T-cell (primary cell): ENCODE measurements around the gene HS6ST1. TPM values are rescaled to one million over a fixed set of nuclear protein-coding genes. Genes with fewer than 3 reads are reported as not detected.

Source experiments
- ATAC-seq, 4 experiments: fragments of 200-7000 bp in 3 of 4; fragments of 150-1000 bp in 1 of 4; cut with Tn5 transposase; replicated peaks in 1 of 4; 1 replicate in 3 of 4; 2 replicates in 1 of 4; pipeline ENCODE4 v1.10.0; 2021; ENCODE audit warnings: moderate library complexity in 3 of 4, mild to moderate bottlenecking in 2 of 4, moderate number of reproducible peaks in 1 of 4
- CTCF ChIA-PET, 2 donors: fragments of 300-600 bp; sonication (Branson Sonifier 250); formaldehyde crosslinking; loops; one replicate each; lab custom pipeline; 2022; ENCODE audit warnings: antibody characterized with exemption in 2 of 2; lab: Charles Lee
- POLR2A ChIA-PET, 2 donors: fragments of 300-600 bp; sonication (Branson Sonifier 250); formaldehyde crosslinking; loops; one replicate each; lab custom pipeline; 2022; ENCODE audit warnings: antibody characterized with exemption in 2 of 2; lab: Charles Lee
- DNase-seq, 35 experiments: peaks; one replicate each; pipeline versions ENCODE4 v3.0.0 to v3.0.0-alpha.2; 2013 to 2023
- H3K27ac ChIP-seq: one replicate; pipeline ENCODE4 v1.5.1; 2013; ENCODE audit warnings: low read length
- H3K27me3 ChIP-seq, 2 experiments: replicated peaks in 1 of 2; 1 replicate in 1 of 2; 2 replicates in 1 of 2; pipeline versions ENCODE4 v1.6.1 to v1.7.0; 2013; ENCODE audit warnings: low read length in 1 of 2, mixed read lengths in 1 of 2; ENCODE audit not compliant: control insufficient read depth in 2 of 2, insufficient read depth in 2 of 2; ENCODE audit errors: extremely low read depth in 1 of 2
- H3K36me3 ChIP-seq, 2 donors: 1 replicate in 1 of 2; 2 replicates in 1 of 2; pipeline versions ENCODE4 v1.6.1 to v1.7.0; 2013; ENCODE audit warnings: low read length in 1 of 2; ENCODE audit not compliant: control insufficient read depth in 2 of 2, insufficient read depth in 1 of 2; ENCODE audit errors: extremely low read depth in 1 of 2
- H3K4me1 ChIP-seq, 2 experiments: 1 replicate in 1 of 2; 2 replicates in 1 of 2; pipeline versions ENCODE4 v1.6.1 to v1.7.0; 2013; ENCODE audit warnings: low read length in 2 of 2, mixed read lengths in 1 of 2; ENCODE audit not compliant: insufficient read depth in 2 of 2, control insufficient read depth in 1 of 2; ENCODE audit errors: extremely low read depth in 1 of 2
- H3K4me3 ChIP-seq, 2 donors: 1 replicate in 1 of 2; 2 replicates in 1 of 2; pipeline versions ENCODE4 v1.5.1 to v1.7.0; 2013; ENCODE audit warnings: mild to moderate bottlenecking in 2 of 2, low read length in 1 of 2, moderate library complexity in 1 of 2; ENCODE audit not compliant: control insufficient read depth in 1 of 2; ENCODE audit errors: extremely low read depth in 1 of 2
- H3K9me3 ChIP-seq: 2 replicates; pipeline ENCODE4 v1.7.0; 2013
- H3K27ac Mint-ChIP-seq, 2 donors: one replicate each; pipeline ENCODE4 v1.8.0; 2020 to 2021; ENCODE audit warnings: mild to moderate bottlenecking in 2 of 2, mixed read lengths in 2 of 2
- H3K27me3 Mint-ChIP-seq, 2 donors: one replicate each; pipeline ENCODE4 v1.8.0; 2021 to 2022; ENCODE audit warnings: mixed read lengths in 2 of 2
- H3K36me3 Mint-ChIP-seq: one replicate; pipeline ENCODE4 v1.8.0; 2021; ENCODE audit warnings: mixed read lengths
- H3K4me1 Mint-ChIP-seq, 3 donors: one replicate each; pipeline ENCODE4 v1.8.0; 2020 to 2022; ENCODE audit warnings: mixed read lengths in 3 of 3, mild to moderate bottlenecking in 1 of 3
- H3K4me3 Mint-ChIP-seq, 3 donors: one replicate each; pipeline ENCODE4 v1.8.0; 2020 to 2022; ENCODE audit warnings: mild to moderate bottlenecking in 3 of 3, mixed read lengths in 3 of 3, moderate library complexity in 3 of 3
- H3K9me3 Mint-ChIP-seq, 3 donors: one replicate each; pipeline ENCODE4 v1.8.0; 2020 to 2022; ENCODE audit warnings: mixed read lengths in 3 of 3
- WGBS: methylation state at CpG from one replicate; pipeline ENCODE4 v1.1.5; 2013; ENCODE audit warnings: missing lambda C conversion rate; ENCODE audit not compliant: insufficient coverage; 5-methylcytosine and 5-hydroxymethylcytosine counted together
- total RNA-seq, 35 experiments: library from RNA in 6 of 35; stranded (reverse) in 6 of 35; fragments of 120-200 nt in 1 of 35; gene quantifications; one replicate each; pipeline versions ENCODE4 v1.2.1 to v1.2.4 and lab custom pipeline; 2013 to 2026

HS6ST1 gene
- total RNA-seq, 5 donors from 2014 or later (not counting 1 experiment from before 2014, with no cell fraction given) = 7.6 to 15.6 (median 15.4) TPM

- H3K4me3 ChIP-seq = no peak overlapping the region
- H3K27ac ChIP-seq = no peak overlapping the region
- H3K27me3 ChIP-seq = no peaks in the 10 kb centered on the region
- no peaks in the 10 kb centered on the region for H3K27me3 Mint-ChIP-seq
- ChIA-PET CTCF (no interaction called here), POLR2A (no interaction called here)
- H3K4me1 Mint-ChIP-seq = peaks cover 7 to 9% (median 8%) of the 10 kb centered on the region in 3 donors
- no peak overlapping the region for H3K4me3 Mint-ChIP-seq
- H3K36me3 ChIP-seq = no peaks in the 10 kb centered on the region
- H3K36me3 Mint-ChIP-seq = peaks cover 4% of the 10 kb centered on the region
- DNase-seq (no peak), ATAC-seq (no peak)
- H3K27ac Mint-ChIP-seq = no peak overlapping the region
- H3K9me3 Mint-ChIP-seq = no peaks in the 10 kb centered on the region
- 100% methylated on average over 2 of the region's 8 CpGs for WGBS
- H3K9me3 ChIP-seq = no peaks in the 10 kb centered on the region
- no peaks in the 10 kb centered on the region for H3K4me1 ChIP-seq
These were observed 14.8 kb downstream of the HS6ST1 start for GRCh38 chr2:128303911-128304310.

GRCh38 chr2:128303095-128303791 is 15.4 kb downstream of the HS6ST1 start:
- 93% methylated on average over 6 of the region's 9 CpGs for WGBS
- no peaks in the 10 kb centered on the region for H3K9me3 Mint-ChIP-seq

GRCh38 chr2:128302744-128303067 is 16.0 kb downstream of the HS6ST1 start:
- Mint-ChIP-seq H3K36me3 (peaks cover 8% of the 10 kb centered on the region), H3K9me3 (no peaks in the 10 kb centered on the region), H3K4me3 (no peak overlapping the region), H3K27ac (no peak overlapping the region), H3K4me1 (peaks cover 6 to 13% (median 7%) of the 10 kb centered on the region in 3 donors), H3K27me3 (no peaks in the 10 kb centered on the region)
- POLR2A ChIA-PET = no interaction called here
- ATAC-seq (no peak), DNase-seq (no peak)
- H3K27me3 ChIP-seq = no peaks in the 10 kb centered on the region
- no peak overlapping the region for H3K27ac ChIP-seq
- no peaks in the 10 kb centered on the region for H3K9me3 ChIP-seq
- 81% methylated on average over 8 of the region's 8 CpGs for WGBS
- no peaks in the 10 kb centered on the region for H3K4me1 ChIP-seq
- H3K4me3 ChIP-seq = no peak overlapping the region
- no peaks in the 10 kb centered on the region for H3K36me3 ChIP-seq
- CTCF ChIA-PET = no interaction called here

More at GRCh38 chr2:128303095-128303791, 15.4 kb downstream of the HS6ST1 start:
- Histone ChIP-seq H3K27me3 (no peaks in the 10 kb centered on the region), H3K4me1 (no peaks in the 10 kb centered on the region), H3K27ac (no peak overlapping the region), H3K9me3 (no peaks in the 10 kb centered on the region), H3K36me3 (no peaks in the 10 kb centered on the region), H3K4me3 (no peak overlapping the region)
- H3K36me3 Mint-ChIP-seq = peaks cover 7% of the 10 kb centered on the region
- peaks cover 7 to 11% (median 8%) of the 10 kb centered on the region in 3 donors for H3K4me1 Mint-ChIP-seq
- no peaks in the 10 kb centered on the region for H3K27me3 Mint-ChIP-seq
- H3K27ac Mint-ChIP-seq = no peak overlapping the region
- CTCF ChIA-PET = no interaction called here
- DNase-seq (no peak), ATAC-seq (no peak)
- no peak overlapping the region for H3K4me3 Mint-ChIP-seq
- POLR2A ChIA-PET = no interaction called here

GRCh38 chr2:128302011-128302743 is 16.5 kb downstream of the HS6ST1 start:
- no peaks in the 10 kb centered on the region for H3K36me3 ChIP-seq
- 80% methylated on average over 5 of the region's 8 CpGs for WGBS
- H3K4me1 ChIP-seq = no peaks in the 10 kb centered on the region
- H3K9me3 ChIP-seq = no peaks in the 10 kb centered on the region
- DNase-seq (no peak), ATAC-seq (no peak)
- no peak overlapping the region for H3K27ac ChIP-seq
- Mint-ChIP-seq H3K36me3 (peaks cover 8% of the 10 kb centered on the region), H3K4me3 (no peak overlapping the region), H3K27ac (no peak overlapping the region), H3K9me3 (no peaks in the 10 kb centered on the region), H3K27me3 (no peaks in the 10 kb centered on the region), H3K4me1 (peaks cover 5 to 13% (median 7%) of the 10 kb centered on the region in 3 donors)
- H3K4me3 ChIP-seq = no peak overlapping the region
- ChIA-PET CTCF (no interaction called here), POLR2A (no interaction called here)
- no peaks in the 10 kb centered on the region for H3K27me3 ChIP-seq

- no peaks in the 10 kb centered on the region for H3K9me3 Mint-ChIP-seq
- no peak overlapping the region for H3K27ac Mint-ChIP-seq
- Histone ChIP-seq H3K27ac (no peak overlapping the region), H3K4me3 (no peak overlapping the region), H3K4me1 (no peaks in the 10 kb centered on the region), H3K27me3 (no peaks in the 10 kb centered on the region), H3K36me3 (no peaks in the 10 kb centered on the region), H3K9me3 (no peaks in the 10 kb centered on the region)
- peaks cover 7 to 13% (median 8%) of the 10 kb centered on the region in 3 donors for H3K4me1 Mint-ChIP-seq
- ATAC-seq = no peak
- no peaks in the 10 kb centered on the region for H3K27me3 Mint-ChIP-seq
- DNase-seq = no peak
- WGBS = 94% methylated on average over 12 of the region's 13 CpGs
- ChIA-PET POLR2A (no interaction called here), CTCF (no interaction called here)
- peaks cover 8% of the 10 kb centered on the region for H3K36me3 Mint-ChIP-seq
- H3K4me3 Mint-ChIP-seq = no peak overlapping the region
These were observed 17.1 kb downstream of the HS6ST1 start for GRCh38 chr2:128301501-128301966.

- Mint-ChIP-seq H3K27me3 (no peaks in the 10 kb centered on the region), H3K27ac (no peak overlapping the region), H3K36me3 (peaks cover 8% of the 10 kb centered on the region), H3K9me3 (no peaks in the 10 kb centered on the region), H3K4me3 (no peak overlapping the region), H3K4me1 (peaks cover 11 to 13% (median 12%) of the 10 kb centered on the region in 3 donors)
- WGBS = 100% methylated on average over 7 of the region's 8 CpGs
- Histone ChIP-seq H3K9me3 (no peaks in the 10 kb centered on the region), H3K36me3 (no peaks in the 10 kb centered on the region), H3K4me1 (no peaks in the 10 kb centered on the region), H3K4me3 (no peak overlapping the region), H3K27me3 (no peaks in the 10 kb centered on the region), H3K27ac (no peak overlapping the region)
- ATAC-seq = no peak
- CTCF ChIA-PET = no interaction called here
- no peak for DNase-seq
- POLR2A ChIA-PET = no interaction called here
These were observed 17.6 kb downstream of the HS6ST1 start for GRCh38 chr2:128301021-128301420.
